GM12875 (cell line): Measurements from ENCODE around the gene MCHR1.

Experiments used
- H3K4me3 ChIP-seq: one replicate; pipeline ENCODE4 v1.5.1; 2011; ENCODE audit warnings: low read depth, low read length, control low read depth
- TF ChIP-seq, protein P1 (sequence below): IDR thresholded peaks from 2 replicates; pipeline ENCODE4 v1.5.1; 2011; ENCODE audit warnings: low read depth, mild to moderate bottlenecking, control low read depth, inconsistent platforms, low read length, moderate library complexity, borderline replicate concordance; ENCODE audit not compliant: insufficient read depth

The MCHR1 gene

DNA sequence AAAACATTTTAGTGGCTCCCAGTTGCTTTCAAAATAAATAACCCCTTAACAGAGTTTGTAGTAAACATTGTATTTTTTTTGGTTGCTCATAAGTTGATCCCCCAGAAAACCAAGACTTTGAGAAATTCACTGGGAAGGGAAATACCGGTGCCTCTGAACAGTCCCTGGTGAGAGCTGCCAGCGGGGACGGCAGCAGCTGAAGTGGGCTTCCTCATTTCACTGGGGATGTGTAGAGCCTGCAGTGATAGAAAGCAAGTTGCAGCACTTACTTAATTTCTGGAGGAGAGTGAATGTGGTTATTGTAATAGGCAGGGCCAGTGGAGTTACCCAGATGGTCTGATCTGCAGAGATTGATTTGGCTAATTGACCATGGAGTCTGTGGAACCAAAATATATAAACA, 18.6 kb upstream of the MCHR1 start:
- no peak overlapping the region for H3K4me3 ChIP-seq
- TF ChIP-seq, protein P1, sequence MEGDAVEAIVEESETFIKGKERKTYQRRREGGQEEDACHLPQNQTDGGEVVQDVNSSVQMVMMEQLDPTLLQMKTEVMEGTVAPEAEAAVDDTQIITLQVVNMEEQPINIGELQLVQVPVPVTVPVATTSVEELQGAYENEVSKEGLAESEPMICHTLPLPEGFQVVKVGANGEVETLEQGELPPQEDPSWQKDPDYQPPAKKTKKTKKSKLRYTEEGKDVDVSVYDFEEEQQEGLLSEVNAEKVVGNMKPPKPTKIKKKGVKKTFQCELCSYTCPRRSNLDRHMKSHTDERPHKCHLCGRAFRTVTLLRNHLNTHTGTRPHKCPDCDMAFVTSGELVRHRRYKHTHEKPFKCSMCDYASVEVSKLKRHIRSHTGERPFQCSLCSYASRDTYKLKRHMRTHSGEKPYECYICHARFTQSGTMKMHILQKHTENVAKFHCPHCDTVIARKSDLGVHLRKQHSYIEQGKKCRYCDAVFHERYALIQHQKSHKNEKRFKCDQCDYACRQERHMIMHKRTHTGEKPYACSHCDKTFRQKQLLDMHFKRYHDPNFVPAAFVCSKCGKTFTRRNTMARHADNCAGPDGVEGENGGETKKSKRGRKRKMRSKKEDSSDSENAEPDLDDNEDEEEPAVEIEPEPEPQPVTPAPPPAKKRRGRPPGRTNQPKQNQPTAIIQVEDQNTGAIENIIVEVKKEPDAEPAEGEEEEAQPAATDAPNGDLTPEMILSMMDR: no peak

DNA sequence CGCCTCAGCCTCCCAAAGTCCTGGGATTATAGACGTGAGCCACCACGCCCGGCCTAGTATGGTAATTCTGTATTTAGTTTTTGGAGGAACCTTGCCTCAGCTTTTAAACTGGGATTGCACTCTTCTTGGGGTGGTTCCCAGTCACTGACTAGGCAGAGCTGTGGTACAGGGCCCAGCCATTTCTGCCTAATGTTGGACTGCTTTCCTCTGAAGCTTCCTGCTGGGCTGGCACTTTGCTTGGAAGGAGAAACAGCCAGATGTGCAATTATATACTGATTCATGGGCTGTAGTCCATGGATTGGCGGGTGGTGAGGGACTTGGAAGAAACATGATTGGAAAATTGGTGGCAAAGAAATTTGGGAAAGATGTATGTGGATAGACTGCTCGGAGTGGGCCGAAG, 17.6 kb upstream of the MCHR1 start:
- TF ChIP-seq, protein P1: no peak
- no peak overlapping the region for H3K4me3 ChIP-seq

DNA sequence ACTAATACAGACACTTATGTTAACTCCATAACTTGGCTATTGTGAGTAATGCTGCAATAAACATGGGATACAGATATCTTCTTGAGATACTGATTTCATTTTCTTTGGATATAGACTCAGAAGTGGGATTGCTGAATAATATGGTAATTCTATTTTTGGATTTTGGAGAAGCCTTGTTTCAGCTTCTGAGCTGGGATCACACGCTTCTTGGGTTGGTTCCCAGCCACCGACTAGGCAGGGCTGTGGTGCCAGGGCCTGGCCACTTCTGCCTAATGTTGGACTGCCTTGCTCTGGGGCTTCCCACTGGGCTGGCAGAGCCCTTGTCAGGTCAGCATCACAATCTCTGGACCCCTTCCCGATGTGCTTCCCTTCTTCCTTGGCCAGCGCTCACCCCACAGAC, 14.0 kb upstream of the MCHR1 start:
- TF ChIP-seq, protein P1: no peak
- no peak overlapping the region for H3K4me3 ChIP-seq

DNA sequence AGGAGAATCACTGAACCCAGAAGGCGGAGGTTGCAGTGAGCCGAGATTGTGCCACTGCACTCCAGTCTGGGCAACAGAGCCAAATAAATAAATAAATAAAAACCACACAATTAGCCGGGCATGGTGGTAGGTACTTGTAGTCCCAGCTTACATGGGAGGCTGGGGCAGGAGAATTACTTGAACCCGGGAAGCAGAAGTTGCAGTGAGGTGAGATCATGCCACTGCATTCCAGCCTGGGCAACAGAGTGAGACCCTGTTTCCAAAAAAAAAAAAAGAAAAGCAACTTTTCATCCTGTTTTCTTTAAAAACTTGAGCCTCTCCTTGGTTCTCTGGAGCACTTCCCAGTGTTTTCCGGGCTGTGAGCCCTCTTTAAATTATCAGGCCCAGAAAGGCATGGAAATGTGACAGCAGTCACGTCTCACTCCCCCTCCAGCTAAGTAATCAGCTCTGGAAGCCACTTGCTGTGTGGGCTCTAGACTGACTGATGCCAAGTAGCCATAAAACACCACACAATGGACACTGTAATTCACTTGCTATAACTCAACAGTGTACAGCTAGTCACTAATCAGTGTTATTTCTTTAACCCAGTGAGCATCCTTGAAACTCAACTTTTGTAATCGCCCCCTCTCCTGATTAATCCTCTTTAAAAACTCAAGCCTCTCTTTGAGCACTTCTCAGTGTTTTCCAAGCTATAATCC, 13.0 kb upstream of the MCHR1 start:
- TF ChIP-seq, protein P1: no peak
- no peak overlapping the region for H3K4me3 ChIP-seq

DNA sequence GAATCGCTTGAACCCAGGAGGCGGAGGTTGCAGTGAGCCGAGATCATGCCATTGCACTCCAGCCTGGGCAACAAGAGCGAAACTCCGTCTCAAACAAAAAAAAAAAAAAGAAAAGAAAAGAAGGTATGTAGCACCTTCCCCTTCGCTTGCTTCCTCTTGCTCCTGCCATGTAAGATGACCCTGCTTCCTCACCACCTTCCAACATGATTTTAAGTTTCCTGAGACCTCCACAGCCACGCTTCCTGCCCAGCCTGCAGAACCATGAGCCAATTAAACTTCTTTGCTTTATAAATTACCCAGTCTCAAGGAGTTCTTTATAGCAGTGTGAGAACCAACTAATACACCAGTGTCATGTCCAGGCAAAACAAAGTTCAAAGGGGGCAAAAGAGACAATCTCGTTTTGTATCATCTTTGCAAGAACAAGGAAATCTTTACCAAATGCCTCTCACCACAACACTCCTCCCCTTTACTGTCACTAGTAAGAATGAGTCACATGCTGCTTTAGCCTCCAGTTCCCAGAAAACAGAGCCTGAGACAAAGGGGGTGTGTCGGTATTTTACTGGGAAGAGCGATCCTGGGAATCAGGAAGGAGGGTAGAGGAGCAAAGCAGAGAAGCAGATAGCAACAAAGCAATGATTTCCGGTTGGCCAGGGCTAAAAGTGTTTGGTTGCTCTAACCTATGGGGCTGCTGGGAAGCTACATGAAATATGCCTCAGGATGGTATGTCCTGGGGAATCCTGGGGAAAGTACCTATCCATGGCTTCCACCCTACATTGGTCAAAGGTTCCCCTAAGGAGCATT, 10.5 kb upstream of the MCHR1 start:
- no peak overlapping the region for H3K4me3 ChIP-seq
- TF ChIP-seq, protein P1: no peak

DNA sequence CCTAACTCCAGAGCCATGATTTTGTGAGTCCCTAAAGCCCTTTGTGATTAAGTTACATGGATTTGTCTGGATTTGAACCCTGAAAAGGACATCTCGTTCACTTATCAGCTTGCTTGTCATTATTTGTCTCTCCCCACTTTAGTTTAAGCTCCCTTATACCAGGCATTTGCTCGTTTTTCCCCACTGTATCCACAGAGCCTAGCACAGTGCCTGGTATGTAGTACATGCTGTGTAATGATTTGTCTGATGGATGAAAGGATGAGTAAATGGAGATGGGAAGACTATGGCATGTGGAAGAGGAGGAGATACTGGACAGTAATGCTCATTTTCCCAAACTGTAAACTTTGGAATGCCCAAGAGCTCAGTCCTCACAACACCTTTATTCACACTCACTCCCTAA, 9.2 kb upstream of the MCHR1 start:
- no peak overlapping the region for H3K4me3 ChIP-seq
- TF ChIP-seq, protein P1: no peak

DNA sequence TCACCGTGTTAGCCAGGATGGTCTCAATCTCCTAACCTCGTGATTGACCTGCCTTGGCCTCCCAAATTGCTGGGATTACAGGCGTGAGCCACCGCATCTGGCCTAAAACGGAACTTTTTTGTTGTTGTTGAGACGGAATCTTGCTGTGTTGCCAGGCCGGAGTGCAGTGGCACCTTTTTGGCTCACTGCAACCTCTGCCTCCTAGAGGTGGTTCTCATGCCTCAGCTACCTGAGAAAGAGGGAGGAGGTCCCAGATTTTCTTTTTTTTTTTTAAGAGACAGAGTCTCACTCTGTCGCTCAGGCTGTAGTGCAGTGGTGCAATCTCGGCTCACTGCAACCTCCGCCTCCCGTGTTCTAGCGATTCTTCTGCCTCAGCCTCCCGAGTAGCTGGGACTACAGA, 7.9 kb upstream of the MCHR1 start:
- TF ChIP-seq, protein P1: no peak

More for the DNA sequence above, 7.9 kb upstream of the MCHR1 start:
- H3K4me3 ChIP-seq: no peak overlapping the region
